ENCODE results near the gene MS4A3. TPM values are rescaled to one million over a fixed set of nuclear protein-coding genes. Genes with fewer than 3 reads are reported as not detected.
"Not testable (repeated sequence)": the region's sequence is repeated elsewhere in the genome, so short reads cannot be mapped to it uniquely, and the experiment has no call there.

The MS4A3 gene, protein sequence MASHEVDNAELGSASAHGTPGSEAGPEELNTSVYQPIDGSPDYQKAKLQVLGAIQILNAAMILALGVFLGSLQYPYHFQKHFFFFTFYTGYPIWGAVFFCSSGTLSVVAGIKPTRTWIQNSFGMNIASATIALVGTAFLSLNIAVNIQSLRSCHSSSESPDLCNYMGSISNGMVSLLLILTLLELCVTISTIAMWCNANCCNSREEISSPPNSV
- not detected in 2 replicates for total RNA-seq

DNA sequence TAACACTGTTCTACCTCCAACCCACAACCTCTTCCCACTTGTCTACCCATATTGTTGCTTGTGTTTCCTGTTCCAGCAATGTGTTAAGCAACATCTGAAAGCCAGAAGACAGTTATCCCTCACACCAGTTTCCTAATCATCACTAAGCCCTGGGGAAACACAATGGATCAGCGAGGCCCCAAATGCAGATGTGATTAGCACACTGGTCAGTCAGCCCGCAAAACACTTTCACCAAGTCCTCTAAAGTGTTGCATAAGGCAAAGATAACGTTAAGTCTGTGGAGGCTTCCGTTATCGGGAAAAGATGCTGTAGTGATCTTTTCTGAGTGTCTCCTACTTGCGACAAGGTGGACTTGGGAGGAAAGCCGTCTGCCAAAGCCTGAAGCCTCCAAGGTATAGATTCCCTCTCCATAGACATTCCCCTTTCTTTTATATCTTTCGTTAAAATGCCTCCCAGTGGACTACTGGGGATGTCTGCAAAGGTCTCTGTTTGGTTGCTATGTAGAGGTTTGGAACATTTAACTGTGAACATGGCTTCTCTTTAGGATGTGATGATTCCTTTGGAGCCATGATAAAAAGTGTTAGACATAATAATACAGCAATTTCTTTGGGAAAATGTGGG, at the start of gene MS4A3:
TSS of gene MS4A3 (plus strand) at position 317 of the 621 bp plus-strand sequence. CDS start 4,496 bp downstream, outside the sequence.
- no peak for DNase-seq (ENCODE audit: extremely low read depth, low read depth, low spot score)

DNA sequence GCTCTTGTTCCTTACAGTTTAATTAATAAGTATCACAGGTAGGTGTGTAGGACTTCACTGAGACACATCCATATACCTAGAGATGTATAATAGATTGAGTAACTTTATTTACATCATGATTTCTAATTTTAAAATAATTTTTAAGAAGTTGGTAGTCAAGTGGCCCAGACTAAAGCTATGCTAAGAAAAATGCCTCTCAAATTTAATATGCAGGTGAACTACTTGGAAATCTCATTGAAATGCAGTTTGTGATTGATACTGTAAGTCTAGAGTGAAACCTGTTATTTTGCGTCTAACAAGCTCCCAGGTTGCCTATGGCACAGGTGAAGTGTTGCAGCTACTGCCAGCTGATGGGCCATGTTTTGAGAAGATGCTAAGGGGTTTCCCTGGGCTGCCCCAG, 39.6 kb upstream of the MS4A3 start, which contains the start of gene OOSP4B:
TSS of gene OOSP4B (plus strand) at position 301 of the 400 bp plus-strand sequence.
- DNase-seq (ENCODE audit: extremely low read depth, low read depth, low spot score): no peak

DNA sequence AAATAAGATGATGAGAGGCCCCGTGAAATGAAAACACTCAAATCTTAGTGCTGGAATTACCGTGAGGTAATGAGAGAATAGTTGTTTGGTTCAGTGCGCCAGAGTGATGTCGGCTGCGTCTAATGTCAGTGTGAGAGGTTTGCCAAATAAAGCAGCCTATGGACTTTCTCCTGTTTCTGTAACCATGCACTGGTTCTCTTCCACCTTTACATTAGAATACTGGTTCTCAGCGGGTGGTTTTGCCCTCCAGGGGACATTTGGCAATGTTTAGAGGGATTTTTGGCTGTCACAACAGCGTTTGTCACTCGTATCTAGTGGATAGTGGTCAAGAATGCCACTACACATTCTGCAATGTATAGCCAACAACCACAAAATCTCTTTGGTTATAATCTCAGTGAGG, 38.4 kb upstream of the MS4A3 start:
- DNase-seq (ENCODE audit: extremely low read depth, low read depth, low spot score): no peak

DNA sequence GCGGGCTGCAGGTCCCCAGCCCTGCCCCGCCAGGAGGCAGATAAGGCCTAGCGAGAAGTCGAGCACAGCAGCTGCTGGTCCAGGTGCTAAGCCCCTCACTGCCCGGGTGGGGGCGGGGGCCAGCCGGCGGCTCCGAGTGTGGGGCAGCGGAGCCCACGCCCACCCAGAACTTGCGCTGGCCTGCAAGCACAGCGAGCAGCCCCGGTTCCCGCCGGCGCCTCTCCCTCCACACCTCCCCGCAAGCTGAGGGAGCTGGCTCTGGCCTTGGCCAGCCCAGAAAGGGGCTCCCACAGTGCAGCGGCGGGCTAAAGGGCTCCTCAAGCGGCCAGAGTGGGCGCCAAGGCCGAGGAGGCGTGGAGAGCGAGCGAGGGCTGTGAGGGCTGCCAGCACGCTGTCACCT, 36.1 kb upstream of the MS4A3 start:
- not testable (repeated sequence) for DNase-seq (ENCODE audit: extremely low read depth, low read depth, low spot score)

DNA sequence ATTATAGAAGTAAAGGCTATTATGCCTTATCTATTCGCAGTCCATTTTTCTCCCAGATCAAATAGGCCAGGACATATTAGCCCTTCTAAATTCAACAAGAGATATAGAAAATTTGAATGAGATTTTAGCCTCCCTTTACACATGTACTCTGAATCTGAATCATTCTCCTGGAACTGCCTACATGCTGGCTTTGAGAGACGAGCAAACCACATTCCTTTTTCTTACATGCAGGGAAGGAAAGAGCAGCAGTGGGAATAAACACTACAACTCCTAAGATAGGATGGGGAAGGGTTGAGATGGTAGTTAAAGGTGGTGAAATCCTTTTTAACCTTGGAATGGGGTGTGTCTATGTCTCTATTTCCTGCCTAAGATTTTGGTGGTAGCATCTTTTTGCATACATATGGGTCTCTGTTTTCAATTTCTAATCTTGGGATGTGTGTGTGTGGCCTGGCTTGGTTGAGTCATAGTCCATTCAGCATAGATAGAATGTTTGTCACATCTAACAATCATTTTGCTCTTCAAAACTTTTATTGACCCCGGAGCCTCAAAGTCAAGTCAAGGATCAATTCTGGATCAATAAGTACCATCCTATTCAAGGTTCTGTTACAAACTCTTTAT, 27.3 kb upstream of the MS4A3 start:
- DNase-seq (ENCODE audit: extremely low read depth, low read depth, low spot score): no peak

DNA sequence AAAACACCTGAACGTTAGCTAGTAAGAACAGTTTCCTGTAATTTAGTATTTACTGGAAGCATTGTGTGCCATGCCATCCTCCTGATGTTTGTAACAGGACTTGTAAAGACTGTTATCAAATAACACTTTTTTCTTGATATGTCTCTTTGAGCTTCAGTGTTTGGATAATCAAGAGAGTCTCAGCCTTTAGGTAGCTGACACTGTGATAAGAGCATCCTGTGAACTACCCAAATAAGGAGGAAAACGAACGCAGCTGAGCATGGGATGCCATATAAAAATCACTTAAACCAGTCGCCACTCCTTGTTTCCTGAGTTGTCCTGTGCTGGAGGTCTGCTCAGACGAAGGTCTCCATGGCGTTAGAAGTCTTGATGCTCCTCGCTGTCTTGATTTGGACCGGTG, 16.4 kb upstream of the MS4A3 start, which contains the start of gene OOSP2:
TSS of gene OOSP2 (plus strand) at position 301 of the 400 bp plus-strand sequence. CDS start at position 352, 51 bp downstream.
- no peak for DNase-seq (ENCODE audit: extremely low read depth, low read depth, low spot score)

DNA sequence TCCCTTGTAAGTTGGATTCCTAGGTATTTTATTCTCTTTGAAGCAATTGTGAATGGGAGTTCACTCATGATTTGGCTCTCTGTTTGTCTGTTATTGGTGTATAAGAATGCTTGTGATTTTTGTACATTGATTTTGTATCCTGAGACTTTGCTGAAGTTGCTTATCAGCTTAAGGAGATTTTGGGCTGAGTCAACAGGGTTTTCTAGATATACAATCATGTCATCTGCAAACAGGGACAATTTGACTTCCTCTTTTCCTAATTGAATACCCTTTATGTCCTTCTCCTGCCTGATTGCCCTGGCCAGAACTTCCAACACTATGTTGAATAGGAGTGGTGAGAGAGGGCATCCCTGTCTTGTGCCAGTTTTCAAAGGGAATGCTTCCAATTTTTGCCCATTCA, 6.0 kb upstream of the MS4A3 start:
- DNase-seq (ENCODE audit: extremely low read depth, low read depth, low spot score): not testable (repeated sequence)

DNA sequence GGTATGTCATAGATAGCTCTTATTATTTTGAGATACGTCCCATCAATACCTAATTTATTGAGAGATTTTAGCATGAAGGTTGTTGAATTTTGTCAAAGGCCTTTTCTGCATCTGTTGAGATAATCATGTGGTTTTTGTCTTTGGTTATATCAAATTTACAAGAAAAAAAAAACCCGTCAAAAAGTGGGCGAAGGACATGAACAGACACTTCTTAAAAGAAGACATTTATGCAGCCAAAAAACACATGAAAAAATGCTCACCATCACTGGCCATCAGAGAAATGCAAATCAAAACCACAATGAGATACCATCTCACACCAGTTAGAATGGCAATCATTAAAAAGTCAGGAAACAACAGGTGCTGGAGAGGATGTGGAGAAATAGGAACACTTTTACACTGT, 5.6 kb upstream of the MS4A3 start:
- DNase-seq (ENCODE audit: extremely low read depth, low read depth, low spot score): not testable (repeated sequence)

DNA sequence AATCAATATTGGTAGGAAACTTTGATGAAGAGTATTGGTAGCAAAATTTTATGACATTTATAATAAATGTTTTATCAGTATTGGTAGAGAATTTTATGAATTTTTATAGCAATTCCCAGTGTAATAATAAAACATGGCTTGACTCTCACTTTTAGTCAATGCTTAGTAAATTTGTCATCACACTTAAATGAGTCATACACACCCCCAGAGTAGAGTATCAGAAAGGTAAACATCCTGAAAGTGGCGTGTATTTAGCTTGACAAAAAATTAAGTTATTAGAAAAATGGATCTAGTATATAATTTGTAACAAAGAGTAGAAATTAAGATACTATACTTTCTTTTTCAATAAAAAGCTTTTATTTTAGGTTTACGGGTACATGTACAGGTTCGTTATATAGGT, 2.6 kb downstream of the MS4A3 start:
- no peak for DNase-seq (ENCODE audit: extremely low read depth, low read depth, low spot score)

DNA sequence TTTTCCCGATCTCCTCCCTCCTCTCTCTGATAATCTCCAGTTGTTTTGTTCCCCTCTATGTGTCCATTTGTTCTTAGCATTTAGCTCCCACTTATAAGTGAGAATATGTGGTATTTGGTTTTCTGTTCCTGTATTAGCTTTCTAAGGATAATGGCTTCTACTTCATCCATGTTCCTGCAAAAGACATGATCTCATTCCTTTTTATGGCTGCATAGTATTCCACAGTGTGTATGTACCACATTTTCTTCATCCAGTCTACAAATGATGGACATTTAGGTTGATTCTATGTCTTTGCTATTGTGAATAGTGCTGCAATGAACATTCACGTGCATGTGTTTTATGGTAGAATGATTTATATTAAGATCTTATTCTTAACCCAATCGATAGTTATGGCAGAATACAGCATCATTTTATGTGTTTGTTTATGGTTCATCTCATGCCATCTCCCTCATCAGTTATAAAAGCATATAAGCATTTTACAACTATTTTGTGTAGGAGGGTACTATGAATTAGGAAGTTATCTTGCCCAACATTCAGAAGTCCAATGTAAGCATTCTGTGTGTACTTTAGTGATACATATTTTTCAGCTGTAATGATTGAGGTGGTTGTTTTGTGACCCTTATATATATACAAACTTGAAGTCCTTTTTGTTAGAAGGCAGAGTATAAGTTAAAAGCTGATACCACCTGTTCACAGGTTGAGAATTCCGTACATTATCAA, 3.2 kb downstream of the MS4A3 start:
- DNase-seq (ENCODE audit: extremely low read depth, low read depth, low spot score): no peak

DNA sequence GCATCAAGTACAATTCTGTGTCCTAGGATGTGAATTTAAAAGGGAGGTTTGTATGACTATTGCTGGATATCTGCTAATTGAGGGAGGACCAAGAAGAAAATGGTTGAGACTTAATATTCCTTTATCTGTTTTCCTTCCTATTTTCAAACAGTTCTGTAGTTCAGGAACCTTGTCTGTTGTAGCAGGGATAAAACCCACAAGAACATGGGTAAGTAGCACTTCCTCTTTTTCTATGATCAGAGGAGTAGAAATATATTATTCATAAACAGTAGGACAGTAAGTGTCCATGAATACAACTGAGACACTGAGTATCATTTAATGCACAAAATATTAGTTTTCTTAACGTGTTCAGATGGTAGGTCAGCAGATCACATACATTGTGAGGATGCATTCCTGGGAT, 7.6 kb downstream of the MS4A3 start:
- no peak for DNase-seq (ENCODE audit: extremely low read depth, low read depth, low spot score)

DNA sequence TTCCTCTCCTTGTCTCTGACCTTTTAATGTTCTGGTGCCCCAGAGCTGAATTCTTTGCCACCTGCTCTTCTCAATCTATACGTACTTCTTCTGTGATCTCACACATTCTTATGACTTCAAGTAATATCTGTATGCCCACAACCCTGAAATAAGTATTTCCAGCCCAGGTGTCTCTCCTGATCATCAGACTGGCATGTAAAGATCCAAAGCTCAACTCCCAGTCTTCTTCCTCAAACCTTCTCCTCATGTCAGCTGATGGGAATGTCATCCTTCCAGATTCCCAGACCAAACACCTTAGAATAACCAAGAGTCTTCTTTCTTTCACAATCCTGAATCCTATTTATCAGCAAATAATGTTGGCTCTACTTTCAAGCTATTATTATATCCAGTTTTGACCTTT, 9.3 kb downstream of the MS4A3 start:
- DNase-seq (ENCODE audit: extremely low read depth, low read depth, low spot score): no peak

DNA sequence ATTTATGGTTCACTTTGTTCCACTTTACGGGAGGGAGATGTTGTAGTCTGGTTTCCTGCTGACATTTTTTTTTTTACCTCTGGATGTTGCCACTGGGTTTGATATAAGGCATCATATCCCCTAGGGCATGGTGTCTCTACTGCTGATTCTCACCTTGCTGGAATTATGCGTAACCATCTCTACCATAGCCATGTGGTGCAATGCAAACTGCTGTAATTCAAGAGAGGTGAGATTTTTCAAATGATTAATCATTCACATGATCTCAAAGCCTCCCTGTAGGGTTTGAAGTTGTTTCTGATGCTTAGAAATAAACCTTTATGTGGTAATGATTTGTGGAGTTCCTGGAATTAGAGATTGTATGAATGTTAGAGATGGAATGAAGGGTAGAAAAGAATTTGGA, 13.0 kb downstream of the MS4A3 start:
- no peak for DNase-seq (ENCODE audit: extremely low read depth, low read depth, low spot score)

DNA sequence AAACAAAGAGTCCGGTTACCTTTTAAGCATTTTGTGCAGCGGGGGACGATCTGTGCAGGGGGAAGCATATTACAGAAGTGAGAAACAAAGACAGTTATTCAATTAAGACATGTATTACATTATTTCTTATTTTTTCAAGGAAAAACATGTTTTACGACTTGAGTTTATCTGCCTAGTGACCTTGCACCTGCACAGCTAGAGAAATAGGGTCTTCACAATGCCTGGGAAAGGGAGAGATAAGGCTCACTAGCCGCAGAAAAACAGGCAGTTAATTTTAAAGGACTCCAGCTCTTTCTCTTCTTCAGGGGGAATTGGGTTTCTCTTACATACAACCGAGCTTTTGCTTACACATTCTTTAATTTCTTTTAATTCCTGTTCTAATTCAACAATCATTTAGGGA, 15.2 kb downstream of the MS4A3 start:
- not testable (repeated sequence) for DNase-seq (ENCODE audit: extremely low read depth, low read depth, low spot score)

DNA sequence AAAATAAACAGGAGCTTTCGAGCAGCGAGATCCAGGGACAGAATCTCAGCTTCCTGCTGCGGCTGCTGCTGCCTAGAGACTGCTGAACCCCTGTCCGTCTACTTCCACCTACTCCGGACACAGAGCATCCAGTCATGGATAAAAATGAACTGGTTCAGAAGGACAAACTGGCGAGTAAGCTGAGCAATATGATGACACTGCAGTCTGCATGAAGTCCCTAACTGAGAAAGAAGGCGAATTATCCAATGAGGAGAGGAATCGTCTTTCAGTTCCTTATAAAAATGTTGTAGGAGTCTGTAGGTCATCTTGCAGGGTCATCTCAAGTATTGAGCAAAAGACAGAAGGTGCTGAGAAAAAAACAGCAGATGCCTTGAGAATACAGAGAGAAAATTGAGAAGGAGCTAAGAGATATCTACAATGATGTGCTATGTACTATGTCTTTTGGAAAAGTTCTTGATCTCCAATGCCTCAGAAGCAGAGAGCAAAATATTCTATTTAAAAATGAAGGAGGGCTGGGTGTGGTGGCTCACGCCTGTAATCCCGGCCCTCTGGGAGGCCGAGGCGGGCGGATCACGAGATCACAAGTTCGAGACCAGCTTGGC, 20.9 kb downstream of the MS4A3 start:
- no peak for DNase-seq (ENCODE audit: extremely low read depth, low read depth, low spot score)

DNA sequence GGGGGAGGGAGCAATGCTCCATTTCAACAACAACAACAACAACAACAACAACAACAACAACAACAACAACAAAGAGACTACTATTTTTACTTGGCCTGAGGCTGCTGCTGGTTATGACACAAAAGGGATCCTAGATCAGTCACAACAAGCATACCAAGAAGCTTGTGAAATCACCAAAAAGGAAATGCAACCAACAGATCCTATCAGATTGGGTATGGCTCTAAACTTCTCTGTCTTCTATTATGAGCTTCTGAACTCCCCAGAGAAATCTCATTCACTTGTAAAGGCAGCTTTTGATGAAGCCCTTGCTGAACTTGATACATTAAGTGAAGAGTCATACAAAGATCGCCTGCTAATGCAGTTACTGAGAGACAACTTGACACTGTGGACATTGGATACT, 21.5 kb downstream of the MS4A3 start:
- no peak for DNase-seq (ENCODE audit: extremely low read depth, low read depth, low spot score)

DNA sequence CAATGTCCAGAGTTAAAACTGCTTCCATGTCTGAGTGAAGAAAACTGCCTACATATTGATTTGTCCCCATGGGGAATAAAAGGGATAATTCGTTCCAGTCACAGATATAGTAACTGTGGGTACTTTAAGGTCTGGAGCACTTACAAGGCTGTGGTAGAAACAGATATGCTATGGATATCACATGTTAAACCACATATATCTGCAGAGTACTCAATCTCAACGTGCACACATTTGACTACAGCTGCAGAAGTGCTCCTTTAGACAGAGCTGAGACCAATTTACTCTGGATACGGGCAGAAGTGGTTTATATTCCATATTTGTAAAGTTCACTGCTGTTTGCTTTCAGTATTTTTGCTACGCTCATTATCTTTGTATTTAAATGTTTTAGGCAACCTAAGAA, 22.3 kb downstream of the MS4A3 start:
- DNase-seq (ENCODE audit: extremely low read depth, low read depth, low spot score): no peak

DNA sequence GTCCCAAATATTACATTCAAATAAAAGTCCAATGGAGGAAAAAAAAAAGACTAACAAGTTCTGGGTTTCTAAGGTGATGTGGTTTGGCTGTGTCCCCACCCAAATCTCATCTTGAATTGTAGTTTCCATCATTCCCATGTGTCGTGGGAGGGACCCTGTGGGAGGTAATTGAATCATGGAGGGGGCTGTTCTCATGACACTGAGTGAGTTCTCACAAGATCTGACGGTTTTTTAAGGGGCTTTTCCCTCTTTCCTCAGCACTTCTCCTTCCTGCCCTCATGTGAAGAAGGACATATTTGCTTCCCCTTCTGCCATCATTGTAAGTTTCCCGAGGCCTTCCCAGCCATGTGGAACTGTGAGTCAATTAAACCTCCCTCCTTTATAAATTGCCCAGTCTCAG, 24.1 kb downstream of the MS4A3 start:
- DNase-seq (ENCODE audit: extremely low read depth, low read depth, low spot score): no peak

DNA sequence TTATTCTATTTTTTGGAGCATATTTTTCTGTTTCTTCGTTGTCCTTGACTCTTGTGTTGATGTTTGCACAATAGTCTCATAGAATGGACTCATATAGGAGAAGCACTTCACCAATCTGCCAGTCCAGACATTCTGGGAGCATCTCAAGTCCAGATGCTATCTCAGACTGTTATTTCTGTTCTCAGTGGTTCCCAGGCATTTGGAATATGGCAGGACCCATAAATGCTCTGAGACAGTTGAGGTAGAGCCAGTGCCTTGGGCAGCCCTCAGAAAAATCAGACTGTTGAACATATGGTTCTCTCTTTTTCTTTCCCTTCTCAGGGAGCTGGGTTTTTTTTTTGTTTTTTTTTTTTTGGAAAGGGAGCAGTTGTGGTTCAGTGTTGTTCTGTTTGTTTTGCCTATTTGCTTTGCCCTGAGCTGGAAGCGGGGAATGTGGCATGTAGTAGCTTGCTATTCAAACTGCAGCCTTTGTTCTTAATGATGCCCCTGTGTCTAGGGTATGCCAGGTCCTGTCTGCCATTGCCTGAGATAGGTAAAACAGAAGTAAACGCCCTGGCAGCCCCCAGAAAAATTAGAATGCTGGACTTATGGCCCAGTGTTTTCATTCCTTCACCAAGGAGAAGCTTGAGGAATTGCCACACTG, 28.3 kb downstream of the MS4A3 start:
- no peak for DNase-seq (ENCODE audit: extremely low read depth, low read depth, low spot score)

DNA sequence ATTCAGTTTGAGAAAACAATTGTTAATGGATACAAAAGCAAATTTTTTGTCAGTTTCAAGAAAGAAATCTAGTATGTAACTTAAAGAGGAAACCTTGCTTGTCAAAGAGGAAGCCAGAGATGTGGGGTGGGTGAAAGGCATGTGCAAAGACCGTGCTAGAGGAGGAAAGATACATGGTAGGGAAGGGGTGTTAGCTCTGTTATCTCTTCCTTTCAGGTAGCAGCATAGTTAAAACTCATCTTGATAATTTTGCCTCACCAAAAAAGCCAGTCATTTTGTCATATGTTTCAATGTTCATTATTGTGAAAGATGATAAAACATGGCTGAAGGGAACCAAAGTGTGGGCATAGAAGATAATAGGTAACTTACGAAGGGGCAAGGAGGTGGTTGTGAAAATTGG, 29.4 kb downstream of the MS4A3 start:
- DNase-seq (ENCODE audit: extremely low read depth, low read depth, low spot score): no peak

DNA sequence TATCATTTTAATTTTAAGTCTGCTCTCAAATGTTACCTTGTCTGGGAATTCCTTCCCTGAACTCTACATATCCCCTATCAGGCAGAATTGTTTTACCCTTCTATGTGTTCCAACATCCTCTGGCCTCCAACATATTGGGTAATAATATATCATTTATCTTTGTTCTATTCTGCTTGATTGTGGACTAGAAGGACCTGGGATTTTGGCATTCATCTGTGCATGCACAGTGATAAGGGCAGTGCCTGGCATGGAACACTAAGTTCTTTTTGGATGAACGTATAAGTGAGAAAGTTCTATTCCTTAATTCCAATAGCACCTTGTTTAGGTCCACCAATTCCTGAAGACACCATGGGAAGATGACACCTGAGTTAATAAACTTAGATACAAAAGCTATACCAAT, 30.8 kb downstream of the MS4A3 start:
- DNase-seq (ENCODE audit: extremely low read depth, low read depth, low spot score): no peak

All from glomerular endothelial cell (primary cell).